Progenitor cell of endocrine pancreas (in vitro differentiated cells): ENCODE data around the gene FBXL13. TPM values are rescaled to one million over a fixed set of nuclear protein-coding genes. Genes with fewer than 3 reads are reported as not detected.

Experiments used
- DNase-seq: peaks from one replicate; pipeline ENCODE4 v3.0.0; 2021; ENCODE audit warnings: low spot score; ENCODE audit not compliant: unreplicated experiment
- H3K27ac Mint-ChIP-seq: 2 replicates; pipeline ENCODE4 v1.8.0; 2021; ENCODE audit warnings: mild to moderate bottlenecking, moderate library complexity, mixed read lengths
- H3K27me3 Mint-ChIP-seq: 2 replicates; pipeline ENCODE4 v1.8.0; 2021; ENCODE audit warnings: mixed read lengths
- H3K36me3 Mint-ChIP-seq: 2 replicates; pipeline ENCODE4 v1.8.0; 2022; ENCODE audit warnings: mixed read lengths; ENCODE audit not compliant: insufficient read depth
- H3K4me1 Mint-ChIP-seq: 2 replicates; pipeline ENCODE4 v1.8.0; 2021; ENCODE audit warnings: low read depth, mixed read lengths
- H3K4me3 Mint-ChIP-seq: 2 replicates; pipeline ENCODE4 v1.8.0; 2021; ENCODE audit warnings: low read depth, mild to moderate bottlenecking, moderate library complexity, mixed read lengths
- H3K9me3 Mint-ChIP-seq: 2 replicates; pipeline ENCODE4 v1.8.0; 2021; ENCODE audit warnings: low read depth, mixed read lengths
- CTCF ChIP-seq: fragments of 200-600 bp; sonication (generic); IDR thresholded peaks from one replicate; pipeline ENCODE4 v1.5.0; 2021; ENCODE audit warnings: antibody characterized with exemption, mild to moderate bottlenecking; ENCODE audit not compliant: unreplicated experiment
- total RNA-seq: library from RNA; stranded (reverse); gene quantifications from 2 replicates; pipeline ENCODE4 v1.2.1, GENCODE V29; 2021

The FBXL13 gene
- total RNA-seq, 1 donor from 2014 or later = 9.1 TPM

- no peak for TF ChIP-seq CTCF
- Mint-ChIP-seq H3K9me3 (peaks cover 13% of the 10 kb centered on the region), H3K36me3 (peaks cover 29% of the 10 kb centered on the region), H3K27ac (no peak overlapping the region), H3K27me3 (no peaks in the 10 kb centered on the region), H3K4me1 (no peaks in the 10 kb centered on the region), H3K4me3 (no peak overlapping the region)
- no peak for DNase-seq
These were observed 62.9 kb downstream of the FBXL13 start for GRCh38 chr7:103011650-103012049.

DNA sequence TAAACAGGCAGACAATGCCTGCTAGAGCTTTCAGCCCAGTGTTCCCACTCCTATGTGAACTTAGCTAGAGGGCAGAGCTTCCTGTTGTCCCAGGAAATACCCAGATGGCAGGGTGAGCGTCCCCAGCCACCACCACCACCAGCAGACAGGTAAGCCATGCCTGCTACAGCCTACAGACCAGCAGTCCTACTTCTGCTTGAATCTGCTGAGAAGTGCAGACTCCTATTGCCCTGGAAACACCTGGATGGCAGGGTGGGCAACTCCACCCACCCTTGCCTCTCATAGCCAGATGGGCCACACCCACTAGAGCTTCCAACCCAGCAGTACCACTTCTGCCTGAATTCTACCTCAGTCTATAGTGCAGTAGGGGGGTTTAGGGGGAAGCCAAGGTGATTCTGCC lies 64.4 kb downstream of the FBXL13 start:
- H3K27ac Mint-ChIP-seq = no peak overlapping the region
- TF ChIP-seq CTCF = no peak
- peaks cover 11% of the 10 kb centered on the region for H3K9me3 Mint-ChIP-seq
- no peak overlapping the region for H3K4me3 Mint-ChIP-seq
- no peaks in the 10 kb centered on the region for H3K4me1 Mint-ChIP-seq
- H3K27me3 Mint-ChIP-seq = no peaks in the 10 kb centered on the region
- DNase-seq = no peak
- H3K36me3 Mint-ChIP-seq = peaks cover 24% of the 10 kb centered on the region

- H3K27me3 Mint-ChIP-seq = no peaks in the 10 kb centered on the region
- peaks cover 7% of the 10 kb centered on the region for H3K9me3 Mint-ChIP-seq
- H3K4me3 Mint-ChIP-seq = no peak overlapping the region
- no peak overlapping the region for H3K27ac Mint-ChIP-seq
- H3K36me3 Mint-ChIP-seq = peaks cover 23% of the 10 kb centered on the region
- TF ChIP-seq CTCF = no peak
- no peaks in the 10 kb centered on the region for H3K4me1 Mint-ChIP-seq
- DNase-seq = no peak
These were observed 65.0 kb downstream of the FBXL13 start for GRCh38 chr7:103009466-103010185.

DNA sequence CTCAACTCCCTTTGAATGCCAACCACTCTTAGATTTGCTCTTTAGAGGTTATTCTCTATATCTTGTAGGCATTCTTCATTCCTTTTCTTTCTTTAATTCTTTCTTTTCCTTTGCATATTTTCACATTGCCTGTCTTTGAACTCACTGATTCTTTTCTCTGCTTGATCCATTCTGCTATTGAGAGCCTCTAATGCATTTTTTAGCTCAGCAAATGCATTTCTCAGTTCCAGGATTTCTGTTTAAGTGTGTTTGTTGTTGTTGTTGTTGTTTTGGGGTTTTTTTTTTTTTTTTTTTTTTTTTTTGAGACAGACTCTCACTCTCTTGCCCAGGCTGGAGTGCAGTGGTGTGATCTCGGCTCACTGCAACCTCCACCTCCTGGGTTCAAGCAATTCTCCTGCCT lies 71.6 kb downstream of the FBXL13 start:
- H3K4me3 Mint-ChIP-seq = no peak overlapping the region
- no peaks in the 10 kb centered on the region for H3K27me3 Mint-ChIP-seq
- peaks cover 19% of the 10 kb centered on the region for H3K9me3 Mint-ChIP-seq
- H3K36me3 Mint-ChIP-seq = peaks cover 28% of the 10 kb centered on the region
- no peak for TF ChIP-seq CTCF
- no peak overlapping the region for H3K27ac Mint-ChIP-seq
- DNase-seq = no peak
- no peaks in the 10 kb centered on the region for H3K4me1 Mint-ChIP-seq

GRCh38 chr7:103001210-103001609 lies 73.4 kb downstream of the FBXL13 start:
- Mint-ChIP-seq H3K9me3 (peaks cover 17% of the 10 kb centered on the region), H3K27ac (no peak overlapping the region), H3K27me3 (no peaks in the 10 kb centered on the region), H3K4me3 (no peak overlapping the region), H3K4me1 (no peaks in the 10 kb centered on the region), H3K36me3 (peaks cover 28% of the 10 kb centered on the region)
- no peak for TF ChIP-seq CTCF
- no peak for DNase-seq
